ENCODE measurements around the gene PNPLA3. TPM values are rescaled to one million over a fixed set of nuclear protein-coding genes. Genes with fewer than 3 reads are reported as not detected.

The PNPLA3 gene
- polyA plus RNA-seq, 1 experiment, result 4.8 TPM

- no peak for TF ChIP-seq CTCF (IDR thresholded peaks at IDR 0.05; ENCODE audit: insufficient read depth, low read depth, low read length)
- H3K27me3 ChIP-seq (ENCODE audit: control insufficient read depth, insufficient read depth, low read length), result peaks cover 12% of the 10 kb centered on the region
- CTCF ChIA-PET, result interaction anchor here (1.2 to 13.0 kb wide), 3 partner anchors 15 to 59 kb away, joined by 6 to 178 read pairs (median 10); no protein-coding TSS in a partner anchor
- DNase-seq (ENCODE audit: low read depth), result no peak
- POLR2A ChIA-PET, result no interaction called here
- H3K4me3 ChIP-seq (ENCODE audit: low read depth, low read length), result no peak overlapping the region
- no peaks in the 10 kb centered on the region for H3K36me3 ChIP-seq (ENCODE audit: control insufficient read depth, insufficient read depth, low read length)
These were observed 37.4 kb upstream of the PNPLA3 start for GRCh38 chr22:43886231-43886630.

GRCh38 chr22:43887391-43887790 is 36.2 kb upstream of the PNPLA3 start:
- no peak for DNase-seq (ENCODE audit: low read depth)
- ChIA-PET POLR2A (no interaction called here), CTCF (interaction anchor here (0.6 to 13.0 kb wide), 3 partner anchors 10 to 58 kb away, joined by 3 to 178 read pairs (median 6); no protein-coding TSS in a partner anchor)
- no peak for TF ChIP-seq CTCF (IDR thresholded peaks at IDR 0.05; ENCODE audit: insufficient read depth, low read depth, low read length)
- Histone ChIP-seq H3K27me3 (ENCODE audit: control insufficient read depth, insufficient read depth, low read length) (peaks cover 23% of the 10 kb centered on the region), H3K36me3 (ENCODE audit: control insufficient read depth, insufficient read depth, low read length) (no peaks in the 10 kb centered on the region), H3K4me3 (ENCODE audit: low read depth, low read length) (no peak overlapping the region)

GRCh38 chr22:43888740-43889139 is 34.9 kb upstream of the PNPLA3 start:
- POLR2A ChIA-PET, result no interaction called here
- Histone ChIP-seq H3K36me3 (ENCODE audit: control insufficient read depth, insufficient read depth, low read length) (no peaks in the 10 kb centered on the region), H3K27me3 (ENCODE audit: control insufficient read depth, insufficient read depth, low read length) (peaks cover 25% of the 10 kb centered on the region), H3K4me3 (ENCODE audit: low read depth, low read length) (no peak overlapping the region)
- no peak for DNase-seq (ENCODE audit: low read depth)
- TF ChIP-seq CTCF (IDR thresholded peaks at IDR 0.05; ENCODE audit: insufficient read depth, low read depth, low read length), result no peak
- CTCF ChIA-PET, result interaction anchor here (1.1 to 13.0 kb wide), 7 partner anchors 8 to 56 kb away, joined by 3 to 178 read pairs (median 4); no protein-coding TSS in a partner anchor

- DNase-seq (ENCODE audit: low read depth), result no peak
- Histone ChIP-seq H3K27me3 (ENCODE audit: control insufficient read depth, insufficient read depth, low read length) (peaks cover 25% of the 10 kb centered on the region), H3K36me3 (ENCODE audit: control insufficient read depth, insufficient read depth, low read length) (no peaks in the 10 kb centered on the region), H3K4me3 (ENCODE audit: low read depth, low read length) (no peak overlapping the region)
- ChIA-PET CTCF (interaction anchor here (0.7 to 13.0 kb wide), 11 partner anchors 9 to 63 kb away, joined by 3 to 178 read pairs (median 4); no protein-coding TSS in a partner anchor), POLR2A (no interaction called here)
- TF ChIP-seq CTCF (IDR thresholded peaks at IDR 0.05; ENCODE audit: insufficient read depth, low read depth, low read length), result no peak
These were observed 34.3 kb upstream of the PNPLA3 start for GRCh38 chr22:43889201-43889859.

- ChIA-PET POLR2A (no interaction called here), CTCF (interaction anchor here (0.7 to 13.0 kb wide), 11 partner anchors 9 to 62 kb away, joined by 3 to 178 read pairs (median 4); no protein-coding TSS in a partner anchor)
- Histone ChIP-seq H3K27me3 (ENCODE audit: control insufficient read depth, insufficient read depth, low read length) (peaks cover 25% of the 10 kb centered on the region), H3K4me3 (ENCODE audit: low read depth, low read length) (no peak overlapping the region), H3K36me3 (ENCODE audit: control insufficient read depth, insufficient read depth, low read length) (no peaks in the 10 kb centered on the region)
- no peak for DNase-seq (ENCODE audit: low read depth)
- TF ChIP-seq CTCF (IDR thresholded peaks at IDR 0.05; ENCODE audit: insufficient read depth, low read depth, low read length), result peak; percentile 41
These were observed 33.7 kb upstream of the PNPLA3 start for GRCh38 chr22:43889860-43890253.

Measured in BJ (cell line).